Natural killer cell (primary cell): Measurements from ENCODE around the gene GABARAPL1. TPM values are rescaled to one million over a fixed set of nuclear protein-coding genes. Genes with fewer than 3 reads are reported as not detected.

Experiments
- ATAC-seq, 3 donors: fragments of 150-1000 bp in 2 of 3; fragments of 200-7000 bp in 1 of 3; cut with Tn5 transposase; 1 replicate in 1 of 3; 2 replicates in 2 of 3; pipeline ENCODE4 v1.10.0; 2021; ENCODE audit warnings: mild to moderate bottlenecking in 2 of 3, moderate library complexity in 2 of 3
- DNase-seq, 2 donors: peaks; one replicate each; pipeline versions ENCODE4 v3.0.0 to v3.0.0-alpha.2; 2013 to 2021; ENCODE audit warnings: mixed read lengths in 1 of 2
- H3K27ac ChIP-seq: one replicate; pipeline ENCODE4 v1.5.1; 2013; ENCODE audit warnings: mild to moderate bottlenecking, low read length
- H3K27me3 ChIP-seq: one replicate; pipeline ENCODE4 v1.6.1; 2013; ENCODE audit warnings: low read length; ENCODE audit not compliant: control insufficient read depth, insufficient read depth
- H3K36me3 ChIP-seq: one replicate; pipeline ENCODE4 v1.6.1; 2013; ENCODE audit warnings: low read length; ENCODE audit not compliant: control insufficient read depth, insufficient read depth
- H3K4me1 ChIP-seq: one replicate; pipeline ENCODE4 v1.6.1; 2013; ENCODE audit warnings: low read length; ENCODE audit not compliant: control insufficient read depth, insufficient read depth
- H3K4me3 ChIP-seq: one replicate; pipeline ENCODE4 v1.5.1; 2013; ENCODE audit warnings: low read length
- H3K9me3 ChIP-seq: one replicate; pipeline ENCODE4 v1.6.1; 2013; ENCODE audit warnings: low read length; ENCODE audit not compliant: control insufficient read depth, insufficient read depth
- H3K27ac Mint-ChIP-seq, 2 donors: one replicate each; pipeline ENCODE4 v1.8.0; 2022; ENCODE audit warnings: mild to moderate bottlenecking in 2 of 2, mixed read lengths in 2 of 2, moderate library complexity in 1 of 2
- H3K27me3 Mint-ChIP-seq, 2 donors: one replicate each; pipeline ENCODE4 v1.8.0; 2022; ENCODE audit warnings: low read depth in 2 of 2, mixed read lengths in 2 of 2
- H3K36me3 Mint-ChIP-seq: one replicate; pipeline ENCODE4 v1.8.0; 2022; ENCODE audit warnings: mixed read lengths
- H3K4me1 Mint-ChIP-seq, 2 donors: one replicate each; pipeline ENCODE4 v1.8.0; 2022; ENCODE audit warnings: mixed read lengths in 2 of 2
- H3K4me3 Mint-ChIP-seq: one replicate; pipeline ENCODE4 v1.8.0; 2022; ENCODE audit warnings: mild to moderate bottlenecking, moderate library complexity, mixed read lengths
- H3K9me3 Mint-ChIP-seq, 2 donors: one replicate each; pipeline ENCODE4 v1.8.0; 2022; ENCODE audit warnings: mixed read lengths in 2 of 2
- CTCF ChIP-seq: fragments of 200-600 bp; IDR thresholded peaks from one replicate; pipeline ENCODE4 v1.8.0; 2022; ENCODE audit warnings: antibody characterized with exemption
- WGBS: methylation state at CpG from one replicate; pipeline ENCODE4 v1.1.7; 2013; ENCODE audit warnings: missing lambda C conversion rate; ENCODE audit not compliant: insufficient coverage; 5-methylcytosine and 5-hydroxymethylcytosine counted together
- intact Hi-C: fragments of 100-400 bp; cut with micrococcal nuclease; formaldehyde crosslinking; loops from one replicate; pipeline ENCODE4 v1.14.2; 2022
- total RNA-seq, 4 donors: library from RNA; stranded (reverse); fragments of 120-200 nt in 1 of 4; gene quantifications; one replicate each; pipeline versions ENCODE4 v1.2.3 to v1.2.4, GENCODE V29; 2013 to 2022

The GABARAPL1 gene
- total RNA-seq, 3 donors from 2014 or later (not counting 1 experiment from before 2014, with no cell fraction given): 157 to 233 (median 160) TPM

GRCh38 chr12:10174986-10175614, 37.6 kb upstream of the GABARAPL1 start:
- intact Hi-C loops: no loop called here
- WGBS: no CpG with 5 or more reads among the region's 2 CpGs

GRCh38 chr12:10175846-10176636, 36.6 kb upstream of the GABARAPL1 start:
- TF ChIP-seq CTCF: no peak
- H3K36me3 Mint-ChIP-seq: no peaks in the 10 kb centered on the region
- 87% methylated on average over 4 of the region's 5 CpGs for WGBS

More at GRCh38 chr12:10174986-10175614, 37.6 kb upstream of the GABARAPL1 start:
- ATAC-seq (no peak), DNase-seq (no peak)
- peaks cover 24 to 49% of the 10 kb centered on the region in 2 donors for H3K27me3 Mint-ChIP-seq
- H3K4me3 Mint-ChIP-seq: no peak overlapping the region
- no peak for TF ChIP-seq CTCF
- Histone ChIP-seq H3K9me3 (no peaks in the 10 kb centered on the region), H3K4me1 (no peaks in the 10 kb centered on the region), H3K4me3 (no peak overlapping the region), H3K27me3 (no peaks in the 10 kb centered on the region), H3K27ac (no peak overlapping the region), H3K36me3 (no peaks in the 10 kb centered on the region)
- H3K27ac Mint-ChIP-seq: no peak overlapping the region
- no peaks in the 10 kb centered on the region for H3K36me3 Mint-ChIP-seq
- H3K9me3 Mint-ChIP-seq: no peaks in the 10 kb centered on the region
- no peaks in the 10 kb centered on the region for H3K4me1 Mint-ChIP-seq

GRCh38 chr12:10178821-10179220, 33.9 kb upstream of the GABARAPL1 start, which contains the start of gene TMEM52B:
TMEM52B (plus strand) TSS chr12:10179032; CDS start chr12:10179575, 543 bp downstream.
- Histone ChIP-seq H3K27ac (no peak within 1 kb of the TSS), H3K9me3 (no peaks in the 10 kb centered on the region), H3K4me1 (no peaks in the 10 kb centered on the region), H3K27me3 (no peaks in the 10 kb centered on the region), H3K4me3 (no peak within 1 kb of the TSS), H3K36me3 (no peaks in the 10 kb centered on the region)
- WGBS: 98% methylated on average over 3 of the region's 4 CpGs
- no peak for DNase-seq
- Mint-ChIP-seq H3K4me1 (no peaks in the 10 kb centered on the region), H3K27ac (no peak within 1 kb of the TSS), H3K9me3 (no peaks in the 10 kb centered on the region), H3K36me3 (no peaks in the 10 kb centered on the region), H3K27me3 (peaks cover 15 to 31% of the 10 kb centered on the region in 2 donors), H3K4me3 (no peak within 1 kb of the TSS)
- no peak for ATAC-seq
- TF ChIP-seq CTCF: no peak
- intact Hi-C loops: no loop called here

More at GRCh38 chr12:10175846-10176636, 36.6 kb upstream of the GABARAPL1 start:
- Mint-ChIP-seq H3K4me3 (no peak overlapping the region), H3K4me1 (no peaks in the 10 kb centered on the region), H3K27ac (no peak overlapping the region), H3K9me3 (no peaks in the 10 kb centered on the region), H3K27me3 (peaks cover 20 to 41% of the 10 kb centered on the region in 2 donors)
- intact Hi-C loops: no loop called here
- Histone ChIP-seq H3K4me1 (no peaks in the 10 kb centered on the region), H3K36me3 (no peaks in the 10 kb centered on the region), H3K27me3 (no peaks in the 10 kb centered on the region), H3K4me3 (no peak overlapping the region), H3K27ac (no peak overlapping the region), H3K9me3 (no peaks in the 10 kb centered on the region)
- peak in 1 of 2 donors; percentile 7 for DNase-seq
- ATAC-seq: no peak
